Measurements from ENCODE around the gene IKBKE.

Gene IKBKE

GRCh38 chr1:206455666-206456344 lies 14.5 kb upstream of the IKBKE start:
- no peak for DNase-seq

- DNase-seq = peak; percentile 79
Observed at GRCh38 chr1:206456577-206457370, 13.5 kb upstream of the IKBKE start.

- peak; percentile 81 for DNase-seq
Observed at GRCh38 chr1:206457408-206458120, 12.7 kb upstream of the IKBKE start.

GRCh38 chr1:206459703-206460102 lies 10.6 kb upstream of the IKBKE start:
- DNase-seq = no peak

- no peak for DNase-seq
Observed at GRCh38 chr1:206460836-206461426, 9.3 kb upstream of the IKBKE start.

- peak; percentile 79 for DNase-seq
Observed at GRCh38 chr1:206461602-206462455, 8.4 kb upstream of the IKBKE start.

GRCh38 chr1:206463137-206463536 lies 7.1 kb upstream of the IKBKE start:
- DNase-seq = no peak

GRCh38 chr1:206463911-206464310 lies 6.4 kb upstream of the IKBKE start:
- DNase-seq = no peak

- peak; percentile 88 for DNase-seq
Observed at GRCh38 chr1:206464456-206464964, 5.8 kb upstream of the IKBKE start.

- peak; percentile 75 for DNase-seq
Observed at GRCh38 chr1:206465951-206466350, 4.3 kb upstream of the IKBKE start.

GRCh38 chr1:206466840-206467649 lies 3.2 kb upstream of the IKBKE start:
- DNase-seq = no peak

GRCh38 chr1:206467915-206468314 lies 2.4 kb upstream of the IKBKE start:
- peak; percentile 97 for DNase-seq

GRCh38 chr1:206468571-206468970 lies 1.7 kb upstream of the IKBKE start:
- DNase-seq = peak; percentile 33

- no peak for DNase-seq
Observed at GRCh38 chr1:206469411-206469932, 804 bp upstream of the IKBKE start.

GRCh38 chr1:206470692-206471414 lies 577 bp downstream of the IKBKE start:
- peak; percentile 83 for DNase-seq

GRCh38 chr1:206471415-206471801 lies 1.1 kb downstream of the IKBKE start:
- DNase-seq = no peak

- DNase-seq = peak; percentile 75
Observed at GRCh38 chr1:206472024-206472423, 1.7 kb downstream of the IKBKE start.

- peak; percentile 97 for DNase-seq
Observed at GRCh38 chr1:206472454-206472853, 2.2 kb downstream of the IKBKE start.

- peak; percentile 83 for DNase-seq
Observed at GRCh38 chr1:206472886-206473285, 2.6 kb downstream of the IKBKE start.

GRCh38 chr1:206476058-206476457 lies 5.8 kb downstream of the IKBKE start:
- no peak for DNase-seq
